Measurements from ENCODE around the gene OR10T2. TPM values are rescaled to one million over a fixed set of nuclear protein-coding genes. Genes with fewer than 3 reads are reported as not detected.

The OR10T2 gene
- total and polyA plus RNA-seq, 2 of the 4 experiments (the other 2 are of a cell fraction), result not detected

- Histone ChIP-seq H2BK5ac (ENCODE audit: low read depth, low read length, poor library complexity, severe bottlenecking) (no peak overlapping the region), H2AK5ac (ENCODE audit: low read depth, low read length) (no peak overlapping the region), H3K4ac (ENCODE audit: low read depth, low read length) (no peak overlapping the region), H3K4me3 (ENCODE audit: insufficient read depth, low read depth, low read length) (no peak overlapping the region), H2AFZ (replicated peaks; ENCODE audit: low read length, poor library complexity) (no peak overlapping the region), H2BK15ac (ENCODE audit: low read depth, low read length) (no peak overlapping the region), H4K20me1 (ENCODE audit: insufficient read depth, low read length) (no peaks in the 10 kb centered on the region), H3K14ac (replicated peaks; ENCODE audit: low read depth, low read length) (no peak overlapping the region), H2AK9ac (replicated peaks; ENCODE audit: low read depth, low read length, poor library complexity) (no peak overlapping the region), H3K9ac (ENCODE audit: low read depth, low read length) (no peak overlapping the region), H3K36me3 (ENCODE audit: control insufficient read depth, insufficient read depth, low read length) (no peaks in the 10 kb centered on the region), H3K27ac (ENCODE audit: insufficient read depth, low read length) (no peak overlapping the region), H4K8ac (ENCODE audit: low read depth in 2 of 2, low read length in 2 of 2) (no peak overlapping the region), H3K18ac (ENCODE audit: low read depth, low read length) (no peak overlapping the region), H4K5ac (ENCODE audit: low read depth, low read length) (no peak overlapping the region), H3K4me2 (ENCODE audit: low read depth, low read length) (no peak overlapping the region), H3K27me3 (ENCODE audit: control insufficient read depth, insufficient read depth, low read length) (no peaks in the 10 kb centered on the region), H2BK20ac (ENCODE audit: low read depth, low read length) (no peak overlapping the region), H2BK120ac (ENCODE audit: low read depth, low read length) (no peak overlapping the region), H3K79me1 (ENCODE audit: low read depth in 1 of 2, low read length in 2 of 2) (no peaks in the 10 kb centered on the region), H3K9me3 (ENCODE audit: control insufficient read depth, insufficient read depth, low read length) (peaks cover 5% of the 10 kb centered on the region; the same call in 1 of the 2 replicates), H3K9me1 (ENCODE audit: insufficient read depth, low read length) (no peaks in the 10 kb centered on the region), H4K91ac (ENCODE audit: insufficient read depth, low read depth, low read length) (no peak overlapping the region), H3K56ac (ENCODE audit: extremely low read depth, insufficient read depth, low read length) (no peak overlapping the region), H3K4me1 (ENCODE audit: control insufficient read depth, insufficient read depth, low read length) (no peaks in the 10 kb centered on the region), H3K23ac (ENCODE audit: low read depth, low read length) (no peak overlapping the region)
- TF ChIP-seq CEBPB (IDR thresholded peaks at IDR 0.05; ENCODE audit: low read depth, low read length) (no peak), SMC3 (IDR thresholded peaks at IDR 0.05; ENCODE audit: low read depth, low read length) (no peak), USF2 (IDR thresholded peaks at IDR 0.05; ENCODE audit: low read depth, low read length) (no peak), ELK1 (IDR thresholded peaks at IDR 0.05; ENCODE audit: borderline replicate concordance, low read depth, low read length) (no peak), MAFK (IDR thresholded peaks at IDR 0.05; ENCODE audit: low read depth, low read length) (no peak), FOS (IDR thresholded peaks at IDR 0.05; ENCODE audit: low read depth, low read length) (no peak), NFE2L2 (IDR thresholded peaks at IDR 0.05; ENCODE audit: low read depth, low read length) (no peak), POLR2A (IDR thresholded peaks at IDR 0.05; ENCODE audit: low read depth, low read length) (no peak), MXI1 (IDR thresholded peaks at IDR 0.05; ENCODE audit: borderline replicate concordance, low read depth, low read length) (no peak), BHLHE40 (IDR thresholded peaks at IDR 0.05; ENCODE audit: low read depth, low read length) (no peak), MAZ (IDR thresholded peaks at IDR 0.05; ENCODE audit: borderline replicate concordance, low read depth, low read length) (no peak)
- intact Hi-C loops (cut with micrococcal nuclease) (no loop called here), dilution Hi-C loops (cut with HindIII; ENCODE audit: low sequenced_read_pairs, unreplicated experiment) (no loop called here), in situ Hi-C loops (cut with MboI; ENCODE audit: low sequenced_read_pairs) (no loop called here)
- WGBS, 2 experiments (ENCODE audit: extremely low coverage in 2 of 2, insufficient read length in 1 of 2), result no CpG with 5 or more reads among the region's 6 CpGs
- ChIA-PET POLR2A (ENCODE audit: unreplicated experiment) (no interaction called here), CTCF (no interaction called here)
- ATAC-seq (ENCODE audit: low read depth), result no peak
- no peak for DNase-seq
- BruUV-seq (replicated peaks), result no TSS peak
These were observed 27.9 kb downstream of the OR10T2 start for GRCh38 chr1:158371188-158371953.

All from IMR-90 (cell line).